ENCODE results near the gene IQSEC1. TPM values are rescaled to one million over a fixed set of nuclear protein-coding genes. Genes with fewer than 3 reads are reported as not detected.

Gene IQSEC1
- total and polyA plus RNA-seq, 2 donors (not counting 1 experiment from before 2014, with no cell fraction given): 4.3 to 18.2 TPM

DNA sequence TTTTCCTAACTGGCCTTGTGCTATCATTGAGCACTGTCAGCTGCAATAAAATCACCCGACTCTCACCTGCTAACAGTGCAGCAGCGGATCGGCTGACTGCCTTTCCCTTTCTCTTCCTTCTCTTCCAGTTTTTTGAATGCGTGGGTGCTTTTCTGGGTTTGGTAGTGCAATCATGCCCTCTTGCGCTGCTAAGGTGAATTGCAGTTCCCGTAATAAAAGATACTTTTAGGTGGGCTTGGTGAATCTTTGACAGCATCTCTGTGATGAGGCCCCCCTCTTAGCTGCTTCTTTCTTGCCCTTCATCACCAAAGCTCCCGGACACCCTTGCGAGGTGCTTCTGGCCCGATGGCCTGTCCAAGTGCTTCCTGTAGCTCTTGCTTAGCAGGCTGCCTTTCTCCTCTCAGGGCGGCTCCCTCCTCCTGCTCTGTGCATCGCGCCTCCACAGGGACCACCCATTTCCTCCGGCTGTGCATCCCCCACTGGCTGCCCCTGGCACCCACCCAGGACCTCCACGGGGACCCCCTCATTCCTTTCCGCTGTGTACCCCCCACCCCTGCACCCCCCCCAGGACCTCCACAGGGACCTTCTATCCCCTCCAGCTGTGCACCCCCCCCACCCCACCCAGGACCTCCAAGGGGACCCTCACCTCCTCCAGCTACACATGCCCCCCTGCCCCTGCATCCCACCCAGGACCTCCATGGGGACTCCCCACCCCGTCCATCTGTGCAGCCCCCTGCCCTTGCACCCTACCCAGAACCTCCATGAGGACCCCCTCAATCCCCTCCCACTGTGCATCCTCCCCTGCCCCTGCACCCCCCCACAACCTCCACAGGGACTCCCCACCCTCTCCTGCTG, 181.0 kb downstream of the IQSEC1 start:
- Histone ChIP-seq H3K9me3 (ENCODE audit: control insufficient read depth, insufficient read depth, low read depth, low read length) (no peaks in the 10 kb centered on the region), H3K4me1 (ENCODE audit: control insufficient read depth, extremely low read depth, insufficient read depth, low read length) (no peaks in the 10 kb centered on the region), H3K27me3 (ENCODE audit: control insufficient read depth, insufficient read depth, low read length) (peaks cover 7% of the 10 kb centered on the region), H3K9ac (ENCODE audit: insufficient read depth, low read length) (no peak overlapping the region), H3K4me3 (replicated peaks in 1 of 4; ENCODE audit: control extremely low read depth in 1 of 4, insufficient read depth in 1 of 4, low read depth in 3 of 4, low read length in 4 of 4) (peak overlapping the region in 2 of 4 experiments; percentile 21 to 25), H4K20me1 (ENCODE audit: control insufficient read depth, extremely low read depth, insufficient read depth, low read length) (no peaks in the 10 kb centered on the region), H3K36me3 (ENCODE audit: control insufficient read depth, insufficient read depth, low read length) (no peaks in the 10 kb centered on the region), H3K79me2 (ENCODE audit: control insufficient read depth, insufficient read depth, low read length) (no peaks in the 10 kb centered on the region), H3K4me2 (ENCODE audit: extremely low read depth, insufficient read depth, low read length) (peak overlapping the region; percentile 68), H3K27ac (ENCODE audit: insufficient read depth, low read length) (no peak overlapping the region), H2AFZ (ENCODE audit: low read length) (peak overlapping the region; percentile 48)
- DNase-seq (ENCODE audit: low read depth in 2 of 2): peak; percentile 52 to 70
- TF ChIP-seq, protein P1, sequence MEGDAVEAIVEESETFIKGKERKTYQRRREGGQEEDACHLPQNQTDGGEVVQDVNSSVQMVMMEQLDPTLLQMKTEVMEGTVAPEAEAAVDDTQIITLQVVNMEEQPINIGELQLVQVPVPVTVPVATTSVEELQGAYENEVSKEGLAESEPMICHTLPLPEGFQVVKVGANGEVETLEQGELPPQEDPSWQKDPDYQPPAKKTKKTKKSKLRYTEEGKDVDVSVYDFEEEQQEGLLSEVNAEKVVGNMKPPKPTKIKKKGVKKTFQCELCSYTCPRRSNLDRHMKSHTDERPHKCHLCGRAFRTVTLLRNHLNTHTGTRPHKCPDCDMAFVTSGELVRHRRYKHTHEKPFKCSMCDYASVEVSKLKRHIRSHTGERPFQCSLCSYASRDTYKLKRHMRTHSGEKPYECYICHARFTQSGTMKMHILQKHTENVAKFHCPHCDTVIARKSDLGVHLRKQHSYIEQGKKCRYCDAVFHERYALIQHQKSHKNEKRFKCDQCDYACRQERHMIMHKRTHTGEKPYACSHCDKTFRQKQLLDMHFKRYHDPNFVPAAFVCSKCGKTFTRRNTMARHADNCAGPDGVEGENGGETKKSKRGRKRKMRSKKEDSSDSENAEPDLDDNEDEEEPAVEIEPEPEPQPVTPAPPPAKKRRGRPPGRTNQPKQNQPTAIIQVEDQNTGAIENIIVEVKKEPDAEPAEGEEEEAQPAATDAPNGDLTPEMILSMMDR (conservative IDR thresholded peaks at IDR 0.05 in 1 of 2, IDR thresholded peaks at IDR 0.05 in 1 of 2; ENCODE audit: low read depth in 1 of 2, low read length in 2 of 2): peak; percentile 91 to 97
- TF ChIP-seq EZH2 (IDR thresholded peaks at IDR 0.05; ENCODE audit: low read length, missing control alignments): no peak

DNA sequence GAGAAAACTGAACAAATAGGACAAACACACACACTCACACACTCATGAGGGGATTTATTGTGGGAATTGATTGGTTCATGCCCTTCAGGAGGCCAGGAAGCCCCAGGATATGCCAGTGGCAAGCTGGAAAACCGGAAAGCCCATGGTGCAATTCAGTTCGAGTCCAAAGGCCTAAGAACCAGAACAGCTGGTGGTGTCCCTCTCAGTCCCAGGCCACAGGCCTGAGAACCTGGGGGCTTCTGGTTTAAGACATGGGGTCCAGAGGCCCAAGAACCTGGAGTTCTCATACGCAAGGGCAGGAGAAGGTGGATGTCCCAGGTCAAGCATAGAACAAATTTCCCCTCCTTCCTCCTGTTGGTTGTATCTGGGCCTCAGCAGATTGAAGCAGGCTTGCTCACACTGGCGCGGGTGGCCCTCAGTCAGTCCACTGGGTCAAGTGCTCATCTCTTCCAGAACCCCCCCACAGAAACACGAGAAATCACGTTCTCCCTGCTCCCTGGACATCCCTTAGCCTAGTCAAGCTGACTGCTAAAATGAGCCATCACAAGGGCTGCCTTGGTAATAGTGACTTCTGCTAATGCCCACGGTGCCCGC, 181.7 kb downstream of the IQSEC1 start:
- H3K9ac ChIP-seq (ENCODE audit: insufficient read depth, low read length): no peak overlapping the region
- peaks cover 10% of the 10 kb centered on the region for H3K27me3 ChIP-seq (ENCODE audit: control insufficient read depth, insufficient read depth, low read length)
- peak overlapping the region; percentile 68 for H3K4me2 ChIP-seq (ENCODE audit: extremely low read depth, insufficient read depth, low read length)
- TF ChIP-seq, protein P1 (conservative IDR thresholded peaks at IDR 0.05 in 1 of 2, IDR thresholded peaks at IDR 0.05 in 1 of 2; ENCODE audit: low read depth in 1 of 2, low read length in 2 of 2): no peak
- TF ChIP-seq EZH2 (IDR thresholded peaks at IDR 0.05; ENCODE audit: low read length, missing control alignments): no peak
- H3K27ac ChIP-seq (ENCODE audit: insufficient read depth, low read length): no peak overlapping the region
- no peak for DNase-seq (ENCODE audit: low read depth in 2 of 2)
- no peaks in the 10 kb centered on the region for H3K9me3 ChIP-seq (ENCODE audit: control insufficient read depth, insufficient read depth, low read depth, low read length)
- peak overlapping the region; percentile 48 for H2AFZ ChIP-seq (ENCODE audit: low read length)
- no peaks in the 10 kb centered on the region for H3K4me1 ChIP-seq (ENCODE audit: control insufficient read depth, extremely low read depth, insufficient read depth, low read length)
- no peaks in the 10 kb centered on the region for H3K79me2 ChIP-seq (ENCODE audit: control insufficient read depth, insufficient read depth, low read length)
- no peaks in the 10 kb centered on the region for H4K20me1 ChIP-seq (ENCODE audit: control insufficient read depth, extremely low read depth, insufficient read depth, low read length)
- no peaks in the 10 kb centered on the region for H3K36me3 ChIP-seq (ENCODE audit: control insufficient read depth, insufficient read depth, low read length)
- peak overlapping the region in 2 of 4 experiments; percentile 21 to 25 for H3K4me3 ChIP-seq (replicated peaks in 1 of 4; ENCODE audit: control extremely low read depth in 1 of 4, insufficient read depth in 1 of 4, low read depth in 3 of 4, low read length in 4 of 4)

DNA sequence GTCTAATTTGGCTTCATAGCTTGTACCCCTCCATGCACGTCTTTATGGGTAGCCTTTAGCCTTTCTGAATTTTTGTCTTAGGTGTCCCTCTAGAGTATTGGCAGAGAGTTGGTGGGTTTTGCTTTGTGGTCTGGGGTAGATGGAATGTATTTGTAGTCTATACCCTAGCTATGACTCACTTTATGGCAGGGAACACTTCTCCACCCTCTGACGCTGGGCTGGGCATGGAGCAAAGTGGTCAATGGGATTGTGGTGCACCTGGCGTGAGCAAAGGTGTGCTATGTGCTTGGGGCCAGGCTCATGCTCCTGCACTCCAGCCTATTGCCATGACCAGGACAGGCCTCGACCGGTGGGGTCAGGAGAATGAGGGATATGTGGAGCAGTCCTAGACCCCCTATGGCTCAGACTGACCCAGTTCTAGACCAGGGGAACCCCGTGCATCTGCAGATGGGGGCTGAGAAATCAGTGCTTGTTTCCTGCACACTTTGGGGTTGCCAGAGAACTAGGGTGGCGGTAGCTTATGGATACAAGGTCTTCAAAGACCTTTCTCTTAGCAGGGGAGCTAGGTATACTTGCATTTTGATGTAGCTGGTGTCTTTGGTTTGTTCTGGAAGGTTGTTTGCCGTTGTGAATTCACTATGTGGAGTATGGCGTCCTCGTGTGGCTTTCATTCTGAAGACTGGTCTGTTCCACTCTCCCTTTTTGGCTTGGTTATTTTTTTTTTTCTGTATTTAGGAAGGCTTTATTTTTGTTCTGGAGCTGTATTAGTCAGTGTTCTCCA, 182.4 kb downstream of the IQSEC1 start:
- Histone ChIP-seq H3K4me2 (ENCODE audit: extremely low read depth, insufficient read depth, low read length) (no peak overlapping the region), H3K9me3 (ENCODE audit: control insufficient read depth, insufficient read depth, low read depth, low read length) (no peaks in the 10 kb centered on the region), H3K27ac (ENCODE audit: insufficient read depth, low read length) (no peak overlapping the region), H2AFZ (ENCODE audit: low read length) (no peak overlapping the region), H3K27me3 (ENCODE audit: control insufficient read depth, insufficient read depth, low read length) (peaks cover 10% of the 10 kb centered on the region), H3K79me2 (ENCODE audit: control insufficient read depth, insufficient read depth, low read length) (no peaks in the 10 kb centered on the region), H3K36me3 (ENCODE audit: control insufficient read depth, insufficient read depth, low read length) (no peaks in the 10 kb centered on the region), H3K4me3 (replicated peaks in 1 of 4; ENCODE audit: control extremely low read depth in 1 of 4, insufficient read depth in 1 of 4, low read depth in 3 of 4, low read length in 4 of 4) (no peak overlapping the region), H3K4me1 (ENCODE audit: control insufficient read depth, extremely low read depth, insufficient read depth, low read length) (no peaks in the 10 kb centered on the region), H4K20me1 (ENCODE audit: control insufficient read depth, extremely low read depth, insufficient read depth, low read length) (no peaks in the 10 kb centered on the region), H3K9ac (ENCODE audit: insufficient read depth, low read length) (no peak overlapping the region)
- no peak for DNase-seq (ENCODE audit: low read depth in 2 of 2)
- TF ChIP-seq, protein P1 (conservative IDR thresholded peaks at IDR 0.05 in 1 of 2, IDR thresholded peaks at IDR 0.05 in 1 of 2; ENCODE audit: low read depth in 1 of 2, low read length in 2 of 2): no peak
- TF ChIP-seq EZH2 (IDR thresholded peaks at IDR 0.05; ENCODE audit: low read length, missing control alignments): no peak
